H54 (cell line): ENCODE measurements around the gene SH3BP2.

Experiments used
- DNase-seq: peaks from one replicate; pipeline ENCODE4 v3.0.0; 2011; ENCODE audit warnings: low spot score, mixed read lengths; ENCODE audit not compliant: insufficient read length
- FAIRE-seq: peaks from 3 replicates; lab custom pipeline; 2011; peaks lifted over from hg19 to GRCh38; lab: Jason Lieb, UNC
- POLR2A ChIP-seq: IDR thresholded peaks from 2 replicates; pipeline ENCODE4 v1.6.1; 2011; ENCODE audit warnings: low read depth, mild to moderate bottlenecking, low read length

SH3BP2 gene

GRCh38 chr4:2839060-2839459 lies 46.2 kb downstream of the SH3BP2 start:
- no peak for TF ChIP-seq POLR2A
- FAIRE-seq (no peak), DNase-seq (no peak)

GRCh38 chr4:2842687-2843262 lies 49.9 kb downstream of the SH3BP2 start:
- no peak for FAIRE-seq
- no peak for TF ChIP-seq POLR2A
- DNase-seq, result no peak

- DNase-seq (peak; percentile 91), FAIRE-seq (no peak)
- peak; percentile 68 for TF ChIP-seq POLR2A
These were observed 50.5 kb downstream of the SH3BP2 start, which contains the start of gene ADD1 for GRCh38 chr4:2843263-2843940. Gene ADD1 (plus strand): TSS chr4:2843844. CDS start chr4:2875916, 32,072 bp downstream.

GRCh38 chr4:2843941-2844584 lies 51.2 kb downstream of the SH3BP2 start:
- TF ChIP-seq POLR2A, result no peak
- no peak for FAIRE-seq
- DNase-seq, result no peak

GRCh38 chr4:2846172-2846571 lies 53.3 kb downstream of the SH3BP2 start:
- FAIRE-seq (no peak), DNase-seq (no peak)
- no peak for TF ChIP-seq POLR2A

GRCh38 chr4:2847302-2847871 lies 54.5 kb downstream of the SH3BP2 start:
- FAIRE-seq (no peak), DNase-seq (no peak)
- no peak for TF ChIP-seq POLR2A

GRCh38 chr4:2848449-2848848 lies 55.6 kb downstream of the SH3BP2 start:
- FAIRE-seq (no peak), DNase-seq (no peak)
- no peak for TF ChIP-seq POLR2A

- no peak for TF ChIP-seq POLR2A
- FAIRE-seq (no peak), DNase-seq (no peak)
These were observed 56.6 kb downstream of the SH3BP2 start for GRCh38 chr4:2849267-2850152.

- DNase-seq (no peak), FAIRE-seq (no peak)
- TF ChIP-seq POLR2A, result no peak
These were observed 58.3 kb downstream of the SH3BP2 start for GRCh38 chr4:2850966-2851798.

- FAIRE-seq, result no peak
These were observed 59.6 kb downstream of the SH3BP2 start for GRCh38 chr4:2852481-2852921.

GRCh38 chr4:2855584-2855983 lies 62.7 kb downstream of the SH3BP2 start:
- FAIRE-seq (no peak), DNase-seq (no peak)
- TF ChIP-seq POLR2A, result no peak

More at GRCh38 chr4:2852481-2852921, 59.6 kb downstream of the SH3BP2 start:
- DNase-seq, result no peak
- TF ChIP-seq POLR2A, result no peak

- FAIRE-seq, result no peak
These were observed 63.4 kb downstream of the SH3BP2 start for GRCh38 chr4:2856266-2856665.

More at GRCh38 chr4:2856266-2856665, 63.4 kb downstream of the SH3BP2 start:
- DNase-seq, result no peak
- TF ChIP-seq POLR2A, result no peak
